BJ (cell line): ENCODE results near the gene DGKE. TPM values are rescaled to one million over a fixed set of nuclear protein-coding genes. Genes with fewer than 3 reads are reported as not detected.

Experiments
- CTCF ChIA-PET: fragments of 350-600 bp; formaldehyde crosslinking; extraction: SDS; loops from one replicate; lab custom pipeline; 2021; ENCODE audit warnings: antibody characterized with exemption, inconsistent platforms; lab: Yijun Ruan, JAX
- POLR2A ChIA-PET: fragments of 300-600 bp; sonication (Branson Sonifier 250); formaldehyde crosslinking; extraction: SDS; loops from one replicate; lab custom pipeline; 2021; ENCODE audit warnings: antibody characterized with exemption; lab: Charles Lee
- DNase-seq: peaks from one replicate; pipeline ENCODE4 v3.0.0-alpha.2; 2011; ENCODE audit warnings: low read depth
- H3K27me3 ChIP-seq: 2 replicates; pipeline ENCODE4 v1.6.0; 2011; ENCODE audit warnings: low read length; ENCODE audit not compliant: control insufficient read depth, insufficient read depth
- H3K36me3 ChIP-seq: 2 replicates; pipeline ENCODE4 v1.5.1; 2011; ENCODE audit warnings: low read length; ENCODE audit not compliant: control insufficient read depth, insufficient read depth
- H3K4me3 ChIP-seq: 2 replicates; pipeline ENCODE4 v1.5.1; 2011; ENCODE audit warnings: low read depth, mild to moderate bottlenecking, control low read depth, low read length
- polyA minus RNA-seq: library from RNA; depleted of rRNA, polyadenylated mRNA; stranded (reverse); fragments of >200 nt; gene quantifications from 2 replicates; pipeline ENCODE4 v1.2.3, GENCODE V29; 2011; rRNA and poly(A)+ RNA removed
- polyA plus RNA-seq: library from polyadenylated mRNA; depleted of rRNA; stranded (reverse); fragments of >200 nt; gene quantifications from 2 replicates; pipeline ENCODE4 v1.2.3, GENCODE V29; 2011; rRNA removed
- TF ChIP-seq, protein P1 (sequence below): IDR thresholded peaks from 2 replicates; pipeline ENCODE4 v1.5.1; 2011; ENCODE audit warnings: low read depth, mild to moderate bottlenecking, control low read depth, inconsistent platforms, low read length, moderate library complexity; ENCODE audit not compliant: insufficient read depth

The DGKE gene
- polyA plus RNA-seq (1.9 and 2.1 TPM in 2 replicates), polyA minus RNA-seq (1.5 and 1.6 TPM in 2 replicates)

DNA sequence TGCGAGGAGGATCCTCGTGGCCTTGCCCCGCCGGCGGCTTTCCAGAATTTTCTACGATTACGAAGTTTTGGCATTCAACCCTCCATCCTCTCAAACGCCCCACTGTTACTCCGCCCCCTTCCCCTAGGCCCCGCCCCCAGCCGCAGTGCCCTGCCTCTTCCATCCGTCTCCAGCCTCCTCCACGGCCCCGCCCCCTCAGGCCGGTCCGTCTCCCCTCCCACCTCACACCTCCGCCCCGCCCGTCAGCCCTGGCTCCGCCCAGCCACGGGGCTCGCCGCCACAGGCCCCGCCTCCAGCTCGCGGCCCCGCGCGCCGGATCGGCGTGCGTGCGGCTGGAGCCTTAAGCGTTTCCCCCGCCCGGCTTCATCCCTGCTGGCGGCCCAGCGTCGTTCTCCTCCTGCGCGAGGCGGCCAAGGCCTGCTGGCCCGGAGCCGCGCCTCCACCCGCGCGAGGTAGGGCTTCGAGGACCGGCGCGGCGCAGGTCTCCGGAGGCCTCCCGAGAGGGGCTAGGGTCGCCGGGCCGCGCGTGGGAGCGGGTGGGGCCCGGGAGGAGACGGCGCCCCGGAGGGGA, at the start of gene DGKE, which contains the start of gene C17orf67:
Gene DGKE, plus strand, starts transcription at position 343 of the 571 bp plus-strand sequence. CDS start 645 bp downstream, outside the sequence.
Gene C17orf67, minus strand, starts transcription at position 112 of the 571 bp plus-strand sequence. CDS start 18,110 bp downstream, outside the sequence.
- CTCF ChIA-PET: interaction anchor here (1.2 to 4.1 kb wide), 5 partner anchors 14 to 240 kb away, joined by 3 to 17 read pairs (median 3); partner anchors contain the start of genes COIL and NOG
- H3K36me3 ChIP-seq: peaks cover 2% of the 10 kb centered on the region; the same call in 1 of the 2 replicates
- peak within 1 kb of the TSS; percentile 86 for H3K4me3 ChIP-seq
- H3K27me3 ChIP-seq: no peaks in the 10 kb centered on the region
- peak; percentile 69 for DNase-seq
- POLR2A ChIA-PET: interaction anchor here (0.7 kb wide), 1 partner anchor 1702 kb away, joined by 3 read pairs; no protein-coding TSS in a partner anchor
- TF ChIP-seq, protein P1, sequence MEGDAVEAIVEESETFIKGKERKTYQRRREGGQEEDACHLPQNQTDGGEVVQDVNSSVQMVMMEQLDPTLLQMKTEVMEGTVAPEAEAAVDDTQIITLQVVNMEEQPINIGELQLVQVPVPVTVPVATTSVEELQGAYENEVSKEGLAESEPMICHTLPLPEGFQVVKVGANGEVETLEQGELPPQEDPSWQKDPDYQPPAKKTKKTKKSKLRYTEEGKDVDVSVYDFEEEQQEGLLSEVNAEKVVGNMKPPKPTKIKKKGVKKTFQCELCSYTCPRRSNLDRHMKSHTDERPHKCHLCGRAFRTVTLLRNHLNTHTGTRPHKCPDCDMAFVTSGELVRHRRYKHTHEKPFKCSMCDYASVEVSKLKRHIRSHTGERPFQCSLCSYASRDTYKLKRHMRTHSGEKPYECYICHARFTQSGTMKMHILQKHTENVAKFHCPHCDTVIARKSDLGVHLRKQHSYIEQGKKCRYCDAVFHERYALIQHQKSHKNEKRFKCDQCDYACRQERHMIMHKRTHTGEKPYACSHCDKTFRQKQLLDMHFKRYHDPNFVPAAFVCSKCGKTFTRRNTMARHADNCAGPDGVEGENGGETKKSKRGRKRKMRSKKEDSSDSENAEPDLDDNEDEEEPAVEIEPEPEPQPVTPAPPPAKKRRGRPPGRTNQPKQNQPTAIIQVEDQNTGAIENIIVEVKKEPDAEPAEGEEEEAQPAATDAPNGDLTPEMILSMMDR: no peak

DNA sequence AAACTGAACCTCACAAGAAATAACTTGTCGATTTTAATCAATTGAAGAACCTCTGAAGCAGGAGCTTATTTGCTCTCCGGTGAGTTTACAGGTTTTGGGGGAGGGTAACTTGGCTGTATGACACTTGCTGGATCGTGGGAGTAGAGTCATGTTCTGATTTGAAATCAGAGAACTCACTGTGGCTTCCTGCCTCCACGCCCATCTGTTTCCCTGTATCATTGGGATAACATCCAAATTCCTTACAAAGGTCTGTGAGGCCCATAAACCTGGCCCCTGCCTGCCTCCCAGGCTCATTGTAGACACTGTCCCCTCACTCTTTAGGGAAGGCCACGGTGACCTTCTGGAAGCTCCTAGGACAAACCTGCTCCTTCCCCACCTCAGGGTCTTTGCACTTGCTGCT, 48.5 kb upstream of the DGKE start:
- no peaks in the 10 kb centered on the region for H3K36me3 ChIP-seq
- CTCF ChIA-PET: interaction anchor here (0.8 to 1.5 kb wide), 3 partner anchors 8 to 193 kb away, joined by 3 to 6 read pairs (median 4); no protein-coding TSS in a partner anchor
- DNase-seq: peak; percentile 14
- POLR2A ChIA-PET: no interaction called here
- peaks cover 6% of the 10 kb centered on the region for H3K27me3 ChIP-seq
- no peak overlapping the region for H3K4me3 ChIP-seq
- TF ChIP-seq, protein P1: no peak

DNA sequence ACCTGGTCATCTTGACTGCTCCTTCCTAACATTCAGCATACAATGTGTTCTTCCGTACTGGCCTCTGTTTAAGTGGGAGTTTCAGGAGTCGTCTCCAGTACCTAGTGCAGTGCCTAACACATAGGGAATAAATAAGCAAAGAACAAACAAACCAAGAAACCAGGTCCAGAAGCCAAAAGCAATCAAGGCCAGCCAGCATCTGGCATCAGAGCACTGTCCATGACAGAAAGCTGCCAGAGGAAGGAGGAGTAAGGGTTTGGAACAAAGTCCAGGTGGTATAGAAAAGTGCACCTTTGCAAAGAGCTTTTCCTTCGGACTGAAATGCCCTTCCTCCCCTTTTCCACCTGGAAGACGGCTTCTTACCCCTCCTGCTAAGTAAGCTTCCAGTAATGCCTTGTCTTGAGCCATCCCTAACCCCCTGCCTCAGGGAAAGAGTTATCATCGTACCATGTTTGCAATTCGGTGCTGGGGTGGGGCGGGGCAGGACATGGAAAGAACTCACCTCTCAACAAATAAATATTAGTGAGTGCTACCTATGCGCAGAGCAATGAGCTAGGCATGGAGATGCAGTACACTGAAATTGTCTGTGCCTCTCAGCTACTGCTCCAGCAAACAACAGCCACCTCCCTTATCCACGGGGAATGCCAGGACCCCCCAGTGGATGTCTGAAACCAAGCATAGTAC, 47.8 kb upstream of the DGKE start:
- ChIA-PET CTCF (interaction anchor here (0.7 to 1.2 kb wide), 3 partner anchors 33 to 193 kb away, joined by 3 to 6 read pairs (median 3); partner anchors contain the start of gene NOG), POLR2A (no interaction called here)
- DNase-seq: no peak
- TF ChIP-seq, protein P1: no peak
- no peaks in the 10 kb centered on the region for H3K36me3 ChIP-seq
- H3K27me3 ChIP-seq: peaks cover 6% of the 10 kb centered on the region
- no peak overlapping the region for H3K4me3 ChIP-seq

DNA sequence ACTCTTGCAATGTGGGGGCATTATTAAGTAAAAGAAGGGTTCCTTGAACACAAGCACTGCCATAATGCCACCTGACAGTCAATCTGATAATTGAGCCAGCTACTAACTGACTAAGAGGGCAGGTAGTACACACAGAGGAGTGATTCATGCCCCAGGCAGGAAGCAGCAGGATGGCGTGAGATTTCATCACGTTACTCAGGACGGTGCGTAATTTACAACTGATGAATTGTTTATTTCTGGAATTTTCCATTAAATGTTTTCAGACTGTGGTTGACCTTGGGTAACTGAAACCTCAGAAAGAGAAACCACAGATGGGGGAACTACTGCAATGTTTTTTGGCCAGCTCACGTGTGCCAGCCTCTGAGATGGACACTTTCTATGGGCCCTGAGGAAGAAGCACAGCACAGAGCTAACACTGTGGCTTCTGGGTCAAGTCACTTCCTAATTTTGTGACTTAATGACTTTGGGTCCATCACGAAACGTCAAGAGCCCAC, 46.9 kb upstream of the DGKE start:
- peak; percentile 94 for DNase-seq
- POLR2A ChIA-PET: no interaction called here
- CTCF ChIA-PET: interaction anchor here (1.2 kb wide), 1 partner anchor 32 kb away, joined by 3 read pairs; no protein-coding TSS in a partner anchor

More for the DNA sequence above, 46.9 kb upstream of the DGKE start:
- Histone ChIP-seq H3K4me3 (no peak overlapping the region), H3K36me3 (no peaks in the 10 kb centered on the region), H3K27me3 (peaks cover 4% of the 10 kb centered on the region)
- TF ChIP-seq, protein P1: no peak
